IMR-90 (cell line): ENCODE results near the gene MRPS15. TPM values are rescaled to one million over a fixed set of nuclear protein-coding genes. Genes with fewer than 3 reads are reported as not detected.

Source experiments
- ATAC-seq: fragments of 200-7000 bp; cut with Tn5 transposase; 2 replicates; pipeline ENCODE4 v1.9.1; 2020; ENCODE audit warnings: low read depth, mild to moderate bottlenecking, moderate library complexity
- BruUV-seq: library from RNA; stranded (reverse); fragments of 400-500 nt; replicated peaks from 2 replicates; lab custom pipeline; 2021; lab: Mats Ljungman, UMichigan
- CTCF ChIA-PET: fragments of 300-600 bp; formaldehyde crosslinking; extraction: SDS; loops from one replicate; lab custom pipeline; 2021; ENCODE audit warnings: antibody characterized with exemption; lab: Yijun Ruan, JAX
- POLR2A ChIA-PET: fragments of 300-600 bp; sonication (Branson Sonifier 250); formaldehyde crosslinking; loops from one replicate; lab custom pipeline; 2022; ENCODE audit warnings: antibody characterized with exemption; ENCODE audit not compliant: unreplicated experiment; lab: Charles Lee
- DNase-seq: peaks from one replicate; pipeline ENCODE4 v3.0.0; 2013
- H2AFZ ChIP-seq: replicated peaks from 2 replicates; pipeline ENCODE3; 2013; ENCODE audit warnings: low read length, mild to moderate bottlenecking; ENCODE audit not compliant: poor library complexity
- H2AK5ac ChIP-seq: 2 replicates; pipeline ENCODE4 v1.6.1; 2013; ENCODE audit warnings: low read depth, low read length, inconsistent platforms
- H2AK9ac ChIP-seq: replicated peaks from 2 replicates; pipeline ENCODE3; 2013; ENCODE audit warnings: mild to moderate bottlenecking, low read depth, low read length, moderate library complexity; ENCODE audit not compliant: poor library complexity
- H2BK120ac ChIP-seq: 2 replicates; pipeline ENCODE4 v1.6.1; 2013; ENCODE audit warnings: low read depth, low read length, inconsistent platforms
- H2BK15ac ChIP-seq: 3 replicates; pipeline ENCODE4 v1.6.1; 2013; ENCODE audit warnings: low read depth, low read length, inconsistent platforms
- H2BK20ac ChIP-seq: 2 replicates; pipeline ENCODE4 v1.6.1; 2013; ENCODE audit warnings: low read depth, mild to moderate bottlenecking, inconsistent platforms, low read length, moderate library complexity
- H2BK5ac ChIP-seq: 2 replicates; pipeline ENCODE4 v1.6.1; 2013; ENCODE audit warnings: mild to moderate bottlenecking, low read depth, low read length, inconsistent platforms; ENCODE audit not compliant: poor library complexity, severe bottlenecking
- H3K14ac ChIP-seq: replicated peaks from 2 replicates; pipeline ENCODE4 v1.6.1; 2013; ENCODE audit warnings: low read depth, low read length, inconsistent platforms
- H3K18ac ChIP-seq: 2 replicates; pipeline ENCODE4 v1.6.1; 2013; ENCODE audit warnings: low read depth, low read length, control low read depth
- H3K23ac ChIP-seq: 2 replicates; pipeline ENCODE4 v1.6.1; 2013; ENCODE audit warnings: low read depth, low read length, inconsistent platforms
- H3K27ac ChIP-seq: 2 replicates; pipeline ENCODE4 v1.5.1; 2013; ENCODE audit warnings: mild to moderate bottlenecking, control low read depth, low read length; ENCODE audit not compliant: insufficient read depth
- H3K27me3 ChIP-seq: 2 replicates; pipeline ENCODE4 v1.6.1; 2013; ENCODE audit warnings: low read length; ENCODE audit not compliant: control insufficient read depth, insufficient read depth
- H3K36me3 ChIP-seq: 2 replicates; pipeline ENCODE4 v1.6.1; 2013; ENCODE audit warnings: low read length, mixed read lengths; ENCODE audit not compliant: control insufficient read depth, insufficient read depth
- H3K4ac ChIP-seq: 2 replicates; pipeline ENCODE4 v1.6.1; 2013; ENCODE audit warnings: low read depth, low read length, inconsistent platforms
- H3K4me1 ChIP-seq: 2 replicates; pipeline ENCODE4 v1.6.1; 2013; ENCODE audit warnings: low read length, mixed read lengths; ENCODE audit not compliant: control insufficient read depth, insufficient read depth
- H3K4me2 ChIP-seq: 2 replicates; pipeline ENCODE4 v1.6.1; 2013; ENCODE audit warnings: low read depth, mild to moderate bottlenecking, control low read depth, low read length, moderate library complexity
- H3K4me3 ChIP-seq: 2 replicates; pipeline ENCODE4 v1.5.1; 2013; ENCODE audit warnings: low read depth, mild to moderate bottlenecking, control low read depth, low read length, moderate library complexity; ENCODE audit not compliant: insufficient read depth
- H3K56ac ChIP-seq: 2 replicates; pipeline ENCODE4 v1.6.1; 2013; ENCODE audit warnings: low read length, inconsistent platforms; ENCODE audit not compliant: insufficient read depth; ENCODE audit errors: extremely low read depth
- H3K79me1 ChIP-seq, 2 experiments: 2 replicates each; pipeline ENCODE4 v1.6.1; 2013; ENCODE audit warnings: low read length in 2 of 2, inconsistent platforms in 1 of 2, low read depth in 1 of 2
- H3K9ac ChIP-seq: 2 replicates; pipeline ENCODE4 v1.6.1; 2013; ENCODE audit warnings: low read depth, low read length, control low read depth
- H3K9me1 ChIP-seq: 2 replicates; pipeline ENCODE4 v1.6.1; 2013; ENCODE audit warnings: low read length, inconsistent platforms; ENCODE audit not compliant: insufficient read depth
- H3K9me3 ChIP-seq: 2 replicates; pipeline ENCODE4 v1.6.1; 2013; ENCODE audit warnings: low read length; ENCODE audit not compliant: control insufficient read depth, insufficient read depth
- H4K20me1 ChIP-seq: 2 replicates; pipeline ENCODE4 v1.6.1; 2013; ENCODE audit warnings: low read length, inconsistent platforms; ENCODE audit not compliant: insufficient read depth
- H4K5ac ChIP-seq: 2 replicates; pipeline ENCODE4 v1.6.1; 2013; ENCODE audit warnings: mild to moderate bottlenecking, low read depth, low read length, control low read depth
- H4K8ac ChIP-seq, 2 experiments: 2 replicates each; pipeline ENCODE4 v1.6.1; 2013; ENCODE audit warnings: low read depth in 2 of 2, low read length in 2 of 2, control low read depth in 1 of 2, inconsistent platforms in 1 of 2
- H4K91ac ChIP-seq: 2 replicates; pipeline ENCODE4 v1.6.1; 2013; ENCODE audit warnings: low read depth, low read length, inconsistent platforms; ENCODE audit not compliant: insufficient read depth
- MAFK ChIP-seq: IDR thresholded peaks from 2 replicates; pipeline ENCODE4 v1.6.1; 2012; ENCODE audit warnings: low read depth, low read length, improper control_type of control experiment
- RAD21 ChIP-seq: IDR thresholded peaks from 2 replicates; pipeline ENCODE4 v1.6.1; 2012; ENCODE audit warnings: low read length, improper control_type of control experiment
- RCOR1 ChIP-seq: IDR thresholded peaks from 2 replicates; pipeline ENCODE4 v1.6.1; 2012; ENCODE audit warnings: mild to moderate bottlenecking, low read length, improper control_type of control experiment; ENCODE audit not compliant: insufficient replicate concordance
- RFX5 ChIP-seq: IDR thresholded peaks from 2 replicates; pipeline ENCODE4 v1.8.0; 2012; ENCODE audit warnings: low read depth, mild to moderate bottlenecking, low read length, moderate library complexity
- WGBS, 2 experiments: methylation state at CpG; one replicate each; pipeline versions ENCODE4 v1.1.5 to v1.1.7; 2013; ENCODE audit warnings: missing lambda C conversion rate in 2 of 2; ENCODE audit not compliant: insufficient read length in 1 of 2; ENCODE audit errors: extremely low coverage in 2 of 2; 5-methylcytosine and 5-hydroxymethylcytosine counted together
- dilution Hi-C: fragments of 300-500 bp; cut with HindIII; formaldehyde crosslinking; loops from one replicate; pipeline ENCODE4 v1.14.3; 2018; ENCODE audit warnings: low sequenced_read_pairs; ENCODE audit not compliant: unreplicated experiment
- in situ Hi-C: fragments of 300-500 bp; cut with MboI; formaldehyde crosslinking; loops from 3 replicates; pipeline ENCODE4 v1.14.3; 2019; ENCODE audit warnings: low sequenced_read_pairs, inconsistent platforms, mixed read lengths
- intact Hi-C: fragments of 100-400 bp; cut with micrococcal nuclease; formaldehyde crosslinking; loops from 2 replicates; pipeline ENCODE4 v1.10.0; 2022
- polyA plus RNA-seq, 3 experiments: library from polyadenylated mRNA; depleted of rRNA; stranded (reverse); fragments of >200 nt; gene quantifications; 2 replicates each; pipeline ENCODE4 v1.2.3, GENCODE V29; 2012; ENCODE audit warnings: low replicate concordance in 1 of 3
- total RNA-seq: library from RNA; depleted of rRNA; stranded (reverse); fragments of >200 nt; gene quantifications from 2 replicates; pipeline ENCODE4 v1.2.3, GENCODE V29; 2012

MRPS15 gene
- total and polyA plus RNA-seq, 2 of the 4 experiments (the other 2 are of a cell fraction), result 46.1 to 77.9 TPM

DNA sequence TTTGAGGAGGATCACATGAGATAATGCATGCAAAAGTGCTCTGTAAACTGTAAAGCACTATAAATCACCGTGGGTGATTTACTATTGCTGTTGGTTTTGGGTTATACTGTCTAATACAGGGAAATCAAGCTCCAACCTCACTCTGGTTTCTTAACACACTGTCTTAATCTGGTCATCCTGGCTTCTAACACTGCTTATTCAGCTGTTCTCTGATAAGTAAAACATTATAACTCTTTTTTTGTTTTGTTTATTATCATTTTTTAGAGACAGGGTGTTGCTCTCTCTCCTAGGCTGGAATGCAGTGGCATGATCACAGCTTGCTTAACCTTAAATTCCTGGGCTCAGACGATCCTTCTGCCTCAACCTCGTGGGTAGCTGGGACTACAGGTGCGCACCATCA, 44.6 kb downstream of the MRPS15 start:
- ChIA-PET CTCF (interaction anchor here (0.5 to 1.7 kb wide), 7 partner anchors 16 to 405 kb away, joined by 3 to 8 read pairs (median 4); partner anchors contain the start of gene OSCP1), POLR2A (interaction anchor here (0.8 to 1.4 kb wide), 2 partner anchors 32 to 269 kb away, joined by 3 to 4 read pairs; no protein-coding TSS in a partner anchor)
- Histone ChIP-seq H3K79me1 (no peaks in the 10 kb centered on the region), H3K9me3 (no peaks in the 10 kb centered on the region), H3K4me3 (no peak overlapping the region), H2BK120ac (no peak overlapping the region), H2AK5ac (no peak overlapping the region), H4K8ac (no peak overlapping the region), H4K91ac (no peak overlapping the region), H3K4ac (no peak overlapping the region), H3K14ac (no peak overlapping the region), H3K56ac (no peak overlapping the region), H3K18ac (no peak overlapping the region), H3K4me2 (no peak overlapping the region), H2AK9ac (no peak overlapping the region), H3K9me1 (no peaks in the 10 kb centered on the region), H3K9ac (no peak overlapping the region), H3K36me3 (peaks cover 3% of the 10 kb centered on the region; the same call in 1 of the 2 replicates), H2BK5ac (no peak overlapping the region), H2BK15ac (no peak overlapping the region), H2BK20ac (0 out of 2 replicates have a peak overlapping the region, but pooled peaks have one; percentile 0), H3K23ac (no peak overlapping the region), H3K27ac (no peak overlapping the region), H4K5ac (no peak overlapping the region), H2AFZ (no peak overlapping the region), H3K4me1 (peaks cover 5% of the 10 kb centered on the region), H4K20me1 (no peaks in the 10 kb centered on the region), H3K27me3 (no peaks in the 10 kb centered on the region)
- WGBS, 2 experiments, result 50% methylated on average over 2 of the region's 4 CpGs; no CpG with 5 or more reads in 1 of the 2 experiments
- intact Hi-C loops (no loop called here), in situ Hi-C loops (loop anchor here (25.0 kb wide), 1 partner anchor 307 kb away; no protein-coding TSS in a partner anchor), dilution Hi-C loops (no loop called here)
- ATAC-seq (peak; percentile 65), DNase-seq (peak; percentile 66)
- TF ChIP-seq RAD21 (no peak), MAFK (peak; percentile 31; the same call in 1 of the 2 replicates), RFX5 (no peak), RCOR1 (no peak)
- no TSS peak for BruUV-seq
